PC-3 (cell line): ENCODE data around the gene WNT7B. TPM values are rescaled to one million over a fixed set of nuclear protein-coding genes. Genes with fewer than 3 reads are reported as not detected.

Experiments
- ATAC-seq: fragments of 200-7000 bp; cut with Tn5 transposase; 2 replicates; pipeline ENCODE4 v1.9.1; 2020; ENCODE audit warnings: mild to moderate bottlenecking, moderate library complexity
- BruUV-seq: library from RNA; stranded (reverse); fragments of 400-500 nt; replicated peaks from 2 replicates; lab custom pipeline; 2021; lab: Mats Ljungman, UMichigan
- CTCF ChIA-PET: fragments of 300-600 bp; sonication (Branson Sonifier 250); formaldehyde crosslinking; loops from one replicate; lab custom pipeline; 2022; ENCODE audit warnings: antibody characterized with exemption; lab: Charles Lee
- POLR2A ChIA-PET: fragments of 300-600 bp; sonication (Branson Sonifier 250); formaldehyde crosslinking; loops from one replicate; lab custom pipeline; 2022; ENCODE audit warnings: antibody characterized with exemption; ENCODE audit not compliant: unreplicated experiment; lab: Charles Lee
- DNase-seq: peaks from one replicate; pipeline ENCODE4 v3.0.0-alpha.2; 2015
- H2AFZ ChIP-seq: fragments of 300-600 bp; sonication (generic); 2 replicates; pipeline ENCODE4 v1.6.0; 2016; ENCODE audit warnings: antibody characterized with exemption, low read length
- H3F3A ChIP-seq: fragments of 300-600 bp; sonication (generic); one replicate; pipeline ENCODE4 v1.6.0; 2017; ENCODE audit warnings: antibody characterized with exemption, low read length, control low read depth, mild to moderate bottlenecking; ENCODE audit not compliant: unreplicated experiment
- H3K27ac ChIP-seq: fragments of 300-600 bp; sonication (generic); 2 replicates; pipeline ENCODE4 v1.5.1; 2016; ENCODE audit warnings: mild to moderate bottlenecking, low read length
- H3K27me3 ChIP-seq: fragments of 300-600 bp; sonication (generic); 2 replicates; pipeline ENCODE4 v1.6.1; 2016; ENCODE audit warnings: low read length, mixed read lengths
- H3K36me3 ChIP-seq: fragments of 300-600 bp; sonication (generic); 2 replicates; pipeline ENCODE4 v1.6.1; 2016; ENCODE audit warnings: low read depth, mixed run types, low read length, mixed read lengths
- H3K4me1 ChIP-seq: fragments of 300-600 bp; sonication (generic); 2 replicates; pipeline ENCODE4 v1.5.1; 2016; ENCODE audit warnings: low read length; ENCODE audit not compliant: insufficient read depth
- H3K4me2 ChIP-seq: fragments of 300-600 bp; sonication (generic); 2 replicates; pipeline ENCODE4 v1.6.0; 2016; ENCODE audit warnings: low read length
- H3K4me3 ChIP-seq: fragments of 300-600 bp; sonication (generic); 2 replicates; pipeline ENCODE4 v1.5.1; 2016; ENCODE audit warnings: mild to moderate bottlenecking, low read length, mixed read lengths
- H3K79me2 ChIP-seq: fragments of 300-600 bp; sonication (generic); 2 replicates; pipeline ENCODE4 v1.6.1; 2017; ENCODE audit warnings: low read length, mixed read lengths
- H3K9ac ChIP-seq: fragments of 300-600 bp; sonication (generic); 2 replicates; pipeline ENCODE4 v1.6.0; 2016; ENCODE audit warnings: mild to moderate bottlenecking, low read length
- H3K9me2 ChIP-seq: fragments of 300-600 bp; sonication (generic); replicated peaks from 2 replicates; pipeline ENCODE4 v1.6.1; 2016; ENCODE audit warnings: mixed run types, low read length, mixed read lengths
- H3K9me3 ChIP-seq: fragments of 300-600 bp; sonication (generic); 2 replicates; pipeline ENCODE4 v1.6.1; 2016; ENCODE audit warnings: low read length, mixed read lengths
- H4K20me1 ChIP-seq: fragments of 300-600 bp; sonication (generic); 2 replicates; pipeline ENCODE4 v1.6.1; 2016; ENCODE audit warnings: low read length, mixed read lengths
- CTCF ChIP-seq: fragments of 300-600 bp; sonication (generic); conservative IDR thresholded peaks from 2 replicates; pipeline ENCODE4 v1.5.1; 2017; ENCODE audit warnings: antibody characterized with exemption, low read depth, mild to moderate bottlenecking, low read length
- EZH2 ChIP-seq: fragments of 300-600 bp; sonication (generic); IDR thresholded peaks from one replicate; pipeline ENCODE4 v1.6.1; 2017; ENCODE audit warnings: antibody characterized with exemption, mild to moderate bottlenecking, low read length; ENCODE audit not compliant: unreplicated experiment
- EZH2phosphoT487 ChIP-seq: fragments of 300-600 bp; sonication (generic); IDR thresholded peaks from 2 replicates; pipeline ENCODE4 v1.6.1; 2018; ENCODE audit warnings: mild to moderate bottlenecking, antibody characterized with exemption, low read length, borderline replicate concordance
- intact Hi-C: fragments of 100-400 bp; cut with micrococcal nuclease; formaldehyde crosslinking; loops from 2 replicates; pipeline ENCODE4 v1.9.0; 2023
- total RNA-seq: library from RNA; depleted of rRNA; stranded (reverse); fragments of >200 nt; gene quantifications from 2 replicates; pipeline ENCODE4 v1.2.3, GENCODE V29; 2014

The WNT7B gene
- total RNA-seq, 1 experiment from 2014 or later, result 42.0 TPM

DNA sequence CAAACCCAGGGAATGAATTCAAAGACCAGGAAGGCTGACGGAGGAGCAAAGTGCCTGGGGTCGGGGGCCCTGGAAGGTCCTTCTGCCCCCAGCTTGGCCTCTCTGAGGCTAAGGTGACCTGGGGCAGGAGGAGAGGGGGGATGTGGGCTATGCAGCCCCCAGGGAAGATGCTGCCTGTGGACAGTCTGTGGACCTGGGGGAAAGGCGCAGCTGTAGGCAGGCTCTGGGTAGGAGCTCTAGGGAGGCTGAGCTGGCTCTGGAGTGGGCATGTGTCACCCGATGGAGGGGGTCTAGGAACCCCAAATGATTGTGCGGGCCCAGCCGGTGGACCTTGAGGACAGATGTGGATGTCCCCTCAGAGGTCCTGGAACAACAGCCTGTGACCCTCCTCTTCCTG lies 42.8 kb downstream of the WNT7B start:
- Histone ChIP-seq H3K27ac (peak overlapping the region; percentile 60), H3K9ac (peak overlapping the region; percentile 32; the same call in 1 of the 2 replicates), H3K4me2 (peak overlapping the region; percentile 50), H3K4me3 (no peak overlapping the region), H3K4me1 (peaks cover 30% of the 10 kb centered on the region), H2AFZ (no peak overlapping the region), H3K36me3 (0 out of 2 replicates have a peak, but pooled peaks cover 3% of the 10 kb centered on the region), H3K79me2 (peaks cover 27% of the 10 kb centered on the region), H4K20me1 (no peaks in the 10 kb centered on the region), H3F3A (no peaks in the 10 kb centered on the region), H3K27me3 (no peaks in the 10 kb centered on the region), H3K9me2 (no peaks in the 10 kb centered on the region), H3K9me3 (no peaks in the 10 kb centered on the region)
- ChIA-PET CTCF (no interaction called here), POLR2A (interaction anchor here (0.6 kb wide), 1 partner anchor 14 kb away, joined by 29 read pairs; no protein-coding TSS in a partner anchor)
- no peak for ATAC-seq
- BruUV-seq, result no TSS peak
- TF ChIP-seq EZH2 (no peak), CTCF (no peak), EZH2phosphoT487 (no peak)
- intact Hi-C loops, result no loop called here
- no peak for DNase-seq

DNA sequence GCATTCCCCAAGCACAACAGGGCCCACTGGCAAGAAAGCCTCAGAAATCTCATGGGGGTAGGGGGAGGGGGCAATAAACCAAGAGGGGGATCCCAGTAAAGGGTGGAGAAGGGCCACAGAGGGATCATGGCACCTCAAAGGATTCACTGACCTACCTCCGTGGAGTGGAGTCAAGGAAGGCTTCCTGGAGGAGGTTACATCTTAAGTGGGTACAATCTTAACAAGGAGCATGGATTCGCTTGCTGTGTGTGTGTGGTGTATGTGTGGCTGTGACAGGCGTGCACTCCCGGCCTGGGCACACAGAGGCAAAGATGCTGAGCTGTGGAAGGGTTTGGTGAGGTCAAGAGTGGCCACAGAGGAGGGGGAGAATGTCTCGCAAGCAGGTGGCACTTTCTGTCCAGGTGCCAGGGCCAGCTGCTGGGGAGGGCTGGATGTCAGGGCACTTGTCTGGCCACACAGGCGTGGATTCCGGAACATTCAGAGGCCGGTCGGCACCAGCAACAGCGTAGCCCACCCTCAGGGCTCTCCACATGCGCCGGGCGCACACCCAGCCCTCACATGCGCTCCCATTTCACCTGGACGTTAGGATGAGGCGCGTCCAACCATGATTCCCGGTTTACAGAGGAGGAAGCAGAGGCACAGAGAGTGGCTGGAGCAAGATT lies 43.3 kb downstream of the WNT7B start:
- TF ChIP-seq EZH2, result no peak
- TF ChIP-seq EZH2phosphoT487, result no peak
- TF ChIP-seq CTCF, result no peak
- Histone ChIP-seq H3K36me3 (0 out of 2 replicates have a peak, but pooled peaks cover 3% of the 10 kb centered on the region), H3F3A (no peaks in the 10 kb centered on the region), H3K79me2 (peaks cover 27% of the 10 kb centered on the region), H3K4me2 (0 out of 2 replicates have a peak overlapping the region, but pooled peaks have one; percentile 50), H3K27me3 (no peaks in the 10 kb centered on the region), H3K27ac (peak overlapping the region; percentile 60; the same call in 1 of the 2 replicates), H2AFZ (no peak overlapping the region), H4K20me1 (no peaks in the 10 kb centered on the region), H3K9ac (no peak overlapping the region), H3K4me3 (no peak overlapping the region), H3K9me3 (no peaks in the 10 kb centered on the region), H3K9me2 (no peaks in the 10 kb centered on the region), H3K4me1 (peaks cover 30% of the 10 kb centered on the region)
- ChIA-PET POLR2A (interaction anchor here (0.6 kb wide), 1 partner anchor 15 kb away, joined by 29 read pairs; no protein-coding TSS in a partner anchor), CTCF (no interaction called here)
- DNase-seq (no peak), ATAC-seq (no peak)
- intact Hi-C loops, result no loop called here
- no TSS peak for BruUV-seq

DNA sequence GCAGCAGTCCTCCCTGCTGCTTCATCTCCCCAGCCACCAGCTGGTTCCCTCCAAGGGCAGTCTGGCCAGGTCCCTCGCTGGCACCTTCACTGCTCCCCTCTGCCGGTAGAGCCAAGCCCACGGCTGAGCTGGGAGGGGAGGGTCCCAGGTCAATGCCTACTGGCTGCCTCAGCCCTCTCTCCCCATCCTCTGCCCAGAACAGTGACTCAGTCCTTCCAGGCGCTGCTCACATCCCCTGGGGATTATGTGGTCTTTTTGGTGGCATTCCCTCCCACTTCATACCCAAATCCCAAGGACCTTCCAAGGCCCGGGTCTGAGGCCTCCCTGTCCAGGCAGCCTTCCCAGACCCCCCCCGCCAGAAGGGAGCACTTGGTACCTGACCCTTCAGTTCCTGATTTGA lies 44.9 kb downstream of the WNT7B start:
- no peak overlapping the region for H3K27ac ChIP-seq
- CTCF ChIA-PET, result no interaction called here
- no peak overlapping the region for H3K4me2 ChIP-seq
- no peaks in the 10 kb centered on the region for H3F3A ChIP-seq
- H3K9ac ChIP-seq, result no peak overlapping the region
- POLR2A ChIA-PET, result no interaction called here
- intact Hi-C loops, result no loop called here
- H3K4me1 ChIP-seq, result peaks cover 30% of the 10 kb centered on the region
- no peaks in the 10 kb centered on the region for H4K20me1 ChIP-seq
- H3K79me2 ChIP-seq, result peaks cover 27% of the 10 kb centered on the region
- no peaks in the 10 kb centered on the region for H3K27me3 ChIP-seq
- no TSS peak for BruUV-seq
- H3K4me3 ChIP-seq, result no peak overlapping the region
- H3K9me3 ChIP-seq, result no peaks in the 10 kb centered on the region
- H3K36me3 ChIP-seq, result 0 out of 2 replicates have a peak, but pooled peaks cover 3% of the 10 kb centered on the region
- DNase-seq, result no peak
- no peak for ATAC-seq
- H2AFZ ChIP-seq, result no peak overlapping the region
- H3K9me2 ChIP-seq, result no peaks in the 10 kb centered on the region
- TF ChIP-seq CTCF (no peak), EZH2 (no peak), EZH2phosphoT487 (no peak)
